WTC11 (cell line): ENCODE data around the gene CSF1R. TPM values are rescaled to one million over a fixed set of nuclear protein-coding genes. Genes with fewer than 3 reads are reported as not detected.

Experiments used
- ATAC-seq: fragments of 200-7000 bp; cut with Tn5 transposase; 2 replicates; pipeline ENCODE4 v1.10.0; 2021; ENCODE audit warnings: mild to moderate bottlenecking, moderate library complexity
- CTCF ChIA-PET: fragments of 300-600 bp; sonication (Branson Sonifier 250); formaldehyde crosslinking; loops from one replicate; lab custom pipeline; 2021; ENCODE audit warnings: antibody characterized with exemption; lab: Charles Lee
- POLR2A ChIA-PET: fragments of 350-600 bp; sonication (Branson Sonifier 250); formaldehyde crosslinking; loops from one replicate; lab custom pipeline; 2021; ENCODE audit warnings: antibody characterized with exemption; lab: Charles Lee
- DNase-seq: peaks from one replicate; pipeline ENCODE4 v3.0.0; 2021; ENCODE audit warnings: low spot score
- H3K27ac Mint-ChIP-seq: 2 replicates; pipeline ENCODE4 v1.8.0; 2021; ENCODE audit warnings: mixed read lengths
- H3K27me3 Mint-ChIP-seq: 2 replicates; pipeline ENCODE4 v1.8.0; 2021; ENCODE audit warnings: low read depth, mild to moderate bottlenecking, moderate library complexity, mixed read lengths
- H3K36me3 Mint-ChIP-seq: 2 replicates; pipeline ENCODE4 v1.8.0; 2021; ENCODE audit warnings: mixed read lengths
- H3K4me1 Mint-ChIP-seq: 2 replicates; pipeline ENCODE4 v1.8.0; 2022; ENCODE audit warnings: mixed read lengths
- H3K4me3 Mint-ChIP-seq: 2 replicates; pipeline ENCODE4 v1.8.0; 2021; ENCODE audit warnings: mild to moderate bottlenecking, moderate library complexity, mixed read lengths
- H3K9me3 Mint-ChIP-seq: 2 replicates; pipeline ENCODE4 v1.8.0; 2021; ENCODE audit warnings: mixed read lengths
- CBFB ChIP-seq: sonication (generic); formaldehyde crosslinking; IDR thresholded peaks from 2 replicates; pipeline ENCODE4 v1.8.1; 2022; ENCODE audit warnings: mild to moderate bottlenecking, low read depth, missing genetic modification reagents
- E2F1 ChIP-seq: sonication (generic); formaldehyde crosslinking; IDR thresholded peaks from 2 replicates; pipeline ENCODE4 v1.8.0; 2022; ENCODE audit warnings: mild to moderate bottlenecking, missing genetic modification reagents
- E2F4 ChIP-seq: sonication (generic); formaldehyde crosslinking; IDR thresholded peaks from 2 replicates; pipeline ENCODE4 v1.8.1; 2022; ENCODE audit warnings: low read depth, mild to moderate bottlenecking, moderate library complexity, missing genetic modification reagents, borderline replicate concordance
- E2F5 ChIP-seq: sonication (generic); formaldehyde crosslinking; IDR thresholded peaks from 2 replicates; pipeline ENCODE4 v1.8.1; 2022; ENCODE audit warnings: mild to moderate bottlenecking, moderate library complexity, missing genetic modification reagents
- ESRRA ChIP-seq: sonication (generic); formaldehyde crosslinking; IDR thresholded peaks from 2 replicates; pipeline ENCODE4 v1.8.1; 2022; ENCODE audit warnings: mild to moderate bottlenecking, missing genetic modification reagents, borderline replicate concordance
- ETV6 ChIP-seq: sonication (generic); formaldehyde crosslinking; IDR thresholded peaks from 2 replicates; pipeline ENCODE4 v1.8.1; 2022; ENCODE audit warnings: mild to moderate bottlenecking, missing genetic modification reagents
- JUN ChIP-seq: sonication (generic); formaldehyde crosslinking; IDR thresholded peaks from 2 replicates; pipeline ENCODE4 v1.8.0; 2023; ENCODE audit warnings: mild to moderate bottlenecking, missing genetic modification reagents
- NFYB ChIP-seq: sonication (generic); formaldehyde crosslinking; conservative IDR thresholded peaks from 2 replicates; pipeline ENCODE4 v1.8.0; 2022; ENCODE audit warnings: low read depth, missing genetic modification reagents
- NR1H2 ChIP-seq: sonication (generic); formaldehyde crosslinking; IDR thresholded peaks from 2 replicates; pipeline ENCODE4 v1.9.0; 2021; ENCODE audit warnings: mild to moderate bottlenecking, moderate library complexity, missing genetic modification reagents
- NR2C2 ChIP-seq: sonication (generic); formaldehyde crosslinking; IDR thresholded peaks from 2 replicates; pipeline ENCODE4 v1.8.0; 2022; ENCODE audit warnings: mild to moderate bottlenecking, missing genetic modification reagents
- OVOL2 ChIP-seq: fragments of 250-450 bp; sonication (Bioruptor Pico); IDR thresholded peaks from 2 replicates; pipeline ENCODE4 v1.9.0; 2021; ENCODE audit warnings: mild to moderate bottlenecking, borderline replicate concordance
- PREB ChIP-seq: sonication (generic); formaldehyde crosslinking; IDR thresholded peaks from 2 replicates; pipeline ENCODE4 v1.8.1; 2022; ENCODE audit warnings: mild to moderate bottlenecking, missing genetic modification reagents, moderate library complexity, borderline replicate concordance
- STAT6 ChIP-seq: sonication (generic); formaldehyde crosslinking; conservative IDR thresholded peaks from 2 replicates; pipeline ENCODE4 v1.8.1; 2023; ENCODE audit warnings: mild to moderate bottlenecking, low read depth, missing genetic modification reagents, moderate library complexity
- TEAD1 ChIP-seq: sonication (generic); formaldehyde crosslinking; IDR thresholded peaks from 2 replicates; pipeline ENCODE4 v1.8.0; 2022; ENCODE audit warnings: mild to moderate bottlenecking, missing genetic modification reagents
- USF2 ChIP-seq: sonication (generic); formaldehyde crosslinking; IDR thresholded peaks from 2 replicates; pipeline ENCODE4 v1.8.1; 2023; ENCODE audit warnings: mild to moderate bottlenecking, missing genetic modification reagents, moderate library complexity
- ZMAT4 ChIP-seq: fragments of 250-450 bp; sonication (Bioruptor Pico); IDR thresholded peaks from 2 replicates; pipeline ENCODE4 v1.9.0; 2021; ENCODE audit warnings: mild to moderate bottlenecking
- ZNF138 ChIP-seq: sonication (generic); formaldehyde crosslinking; conservative IDR thresholded peaks from 2 replicates; pipeline ENCODE4 v1.8.1; 2022; ENCODE audit warnings: mild to moderate bottlenecking, moderate library complexity, missing genetic modification reagents
- ZNF396 ChIP-seq: fragments of 250-450 bp; sonication (Bioruptor Pico); IDR thresholded peaks from 2 replicates; pipeline ENCODE4 v1.8.0; 2021; ENCODE audit warnings: mild to moderate bottlenecking, moderate library complexity, borderline replicate concordance
- ZNF423 ChIP-seq: fragments of 250-450 bp; sonication (Bioruptor Pico); IDR thresholded peaks from 2 replicates; pipeline ENCODE4 v2.1.2; 2022; ENCODE audit warnings: mild to moderate bottlenecking, moderate library complexity
- ZNF671 ChIP-seq: fragments of 250-450 bp; sonication (Bioruptor Pico); IDR thresholded peaks from 2 replicates; pipeline ENCODE4 v1.8.0; 2021; ENCODE audit warnings: mild to moderate bottlenecking
- total RNA-seq: library from RNA; stranded (reverse); gene quantifications from 3 replicates; pipeline ENCODE4 v1.2.3, GENCODE V29; 2021
- TF ChIP-seq, protein P1 (sequence below): sonication (generic); formaldehyde crosslinking; IDR thresholded peaks from 2 replicates; pipeline ENCODE4 v1.8.1; 2022; ENCODE audit warnings: low read depth, missing genetic modification reagents, borderline replicate concordance
- TF ChIP-seq, protein P2 (sequence below): sonication (generic); formaldehyde crosslinking; IDR thresholded peaks from 2 replicates; pipeline ENCODE4 v1.8.0; 2023; ENCODE audit warnings: missing genetic modification reagents, mild to moderate bottlenecking, borderline replicate concordance

Gene CSF1R
- total RNA-seq, 1 experiment from 2014 or later: 0.20 TPM

GRCh38 chr5:150042459-150042858 lies 43.9 kb downstream of the CSF1R start (continued):
- TF ChIP-seq ZMAT4 (CRISPR knock-in tag) (no peak), E2F1 (CRISPR knock-in tag) (no peak), STAT6 (no peak), OVOL2 (CRISPR knock-in tag) (no peak), CBFB (CRISPR knock-in tag) (no peak), NR2C2 (CRISPR knock-in tag) (no peak), ETV6 (CRISPR knock-in tag) (no peak), E2F4 (CRISPR knock-in tag) (no peak)
- TF ChIP-seq, protein P1, sequence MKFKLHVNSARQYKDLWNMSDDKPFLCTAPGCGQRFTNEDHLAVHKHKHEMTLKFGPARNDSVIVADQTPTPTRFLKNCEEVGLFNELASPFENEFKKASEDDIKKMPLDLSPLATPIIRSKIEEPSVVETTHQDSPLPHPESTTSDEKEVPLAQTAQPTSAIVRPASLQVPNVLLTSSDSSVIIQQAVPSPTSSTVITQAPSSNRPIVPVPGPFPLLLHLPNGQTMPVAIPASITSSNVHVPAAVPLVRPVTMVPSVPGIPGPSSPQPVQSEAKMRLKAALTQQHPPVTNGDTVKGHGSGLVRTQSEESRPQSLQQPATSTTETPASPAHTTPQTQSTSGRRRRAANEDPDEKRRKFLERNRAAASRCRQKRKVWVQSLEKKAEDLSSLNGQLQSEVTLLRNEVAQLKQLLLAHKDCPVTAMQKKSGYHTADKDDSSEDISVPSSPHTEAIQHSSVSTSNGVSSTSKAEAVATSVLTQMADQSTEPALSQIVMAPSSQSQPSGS: no peak

DNA sequence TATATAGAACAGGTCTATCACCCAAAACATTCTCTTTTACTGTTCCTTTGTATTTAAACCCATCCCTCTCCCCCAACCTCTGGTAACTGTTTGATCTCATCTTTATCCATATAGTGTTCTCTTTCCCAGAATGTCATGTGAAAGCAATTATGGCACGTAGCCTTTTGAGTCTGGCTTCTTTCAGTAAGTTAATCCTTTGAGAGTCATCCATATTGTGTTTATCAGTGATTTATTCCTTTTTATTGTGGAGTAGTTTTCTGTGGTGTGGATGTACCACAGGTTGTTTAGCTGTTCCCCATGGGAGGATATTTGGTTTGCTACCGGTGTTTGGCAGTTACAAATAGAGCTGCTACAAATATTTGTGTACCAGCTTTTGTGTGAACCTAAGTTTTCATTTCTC lies 47.8 kb downstream of the CSF1R start:
- no peaks in the 10 kb centered on the region for H3K9me3 Mint-ChIP-seq
- ChIA-PET POLR2A (no interaction called here), CTCF (no interaction called here)
- no peaks in the 10 kb centered on the region for H3K27me3 Mint-ChIP-seq
- H3K27ac Mint-ChIP-seq: no peak overlapping the region
- DNase-seq: no peak
- H3K4me3 Mint-ChIP-seq: no peak overlapping the region
- no peaks in the 10 kb centered on the region for H3K4me1 Mint-ChIP-seq
- H3K36me3 Mint-ChIP-seq: peaks cover 72% of the 10 kb centered on the region
- no peak for ATAC-seq
- no peak for TF ChIP-seq PREB (CRISPR knock-in tag)
- no peak for TF ChIP-seq TEAD1 (CRISPR knock-in tag)
- TF ChIP-seq NR1H2 (CRISPR knock-in tag): no peak
- TF ChIP-seq ZNF671 (CRISPR knock-in tag): no peak
- TF ChIP-seq ESRRA: no peak
- TF ChIP-seq ZNF396: no peak
- no peak for TF ChIP-seq NFYB (CRISPR knock-in tag)
- TF ChIP-seq, protein P2, sequence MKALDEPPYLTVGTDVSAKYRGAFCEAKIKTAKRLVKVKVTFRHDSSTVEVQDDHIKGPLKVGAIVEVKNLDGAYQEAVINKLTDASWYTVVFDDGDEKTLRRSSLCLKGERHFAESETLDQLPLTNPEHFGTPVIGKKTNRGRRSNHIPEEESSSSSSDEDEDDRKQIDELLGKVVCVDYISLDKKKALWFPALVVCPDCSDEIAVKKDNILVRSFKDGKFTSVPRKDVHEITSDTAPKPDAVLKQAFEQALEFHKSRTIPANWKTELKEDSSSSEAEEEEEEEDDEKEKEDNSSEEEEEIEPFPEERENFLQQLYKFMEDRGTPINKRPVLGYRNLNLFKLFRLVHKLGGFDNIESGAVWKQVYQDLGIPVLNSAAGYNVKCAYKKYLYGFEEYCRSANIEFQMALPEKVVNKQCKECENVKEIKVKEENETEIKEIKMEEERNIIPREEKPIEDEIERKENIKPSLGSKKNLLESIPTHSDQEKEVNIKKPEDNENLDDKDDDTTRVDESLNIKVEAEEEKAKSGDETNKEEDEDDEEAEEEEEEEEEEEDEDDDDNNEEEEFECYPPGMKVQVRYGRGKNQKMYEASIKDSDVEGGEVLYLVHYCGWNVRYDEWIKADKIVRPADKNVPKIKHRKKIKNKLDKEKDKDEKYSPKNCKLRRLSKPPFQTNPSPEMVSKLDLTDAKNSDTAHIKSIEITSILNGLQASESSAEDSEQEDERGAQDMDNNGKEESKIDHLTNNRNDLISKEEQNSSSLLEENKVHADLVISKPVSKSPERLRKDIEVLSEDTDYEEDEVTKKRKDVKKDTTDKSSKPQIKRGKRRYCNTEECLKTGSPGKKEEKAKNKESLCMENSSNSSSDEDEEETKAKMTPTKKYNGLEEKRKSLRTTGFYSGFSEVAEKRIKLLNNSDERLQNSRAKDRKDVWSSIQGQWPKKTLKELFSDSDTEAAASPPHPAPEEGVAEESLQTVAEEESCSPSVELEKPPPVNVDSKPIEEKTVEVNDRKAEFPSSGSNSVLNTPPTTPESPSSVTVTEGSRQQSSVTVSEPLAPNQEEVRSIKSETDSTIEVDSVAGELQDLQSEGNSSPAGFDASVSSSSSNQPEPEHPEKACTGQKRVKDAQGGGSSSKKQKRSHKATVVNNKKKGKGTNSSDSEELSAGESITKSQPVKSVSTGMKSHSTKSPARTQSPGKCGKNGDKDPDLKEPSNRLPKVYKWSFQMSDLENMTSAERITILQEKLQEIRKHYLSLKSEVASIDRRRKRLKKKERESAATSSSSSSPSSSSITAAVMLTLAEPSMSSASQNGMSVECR: no peak
- no peak for TF ChIP-seq JUN (CRISPR knock-in tag)
- no peak for TF ChIP-seq ZNF138 (CRISPR knock-in tag)
- TF ChIP-seq USF2: no peak
- no peak for TF ChIP-seq ZNF423 (CRISPR knock-in tag)
- no peak for TF ChIP-seq E2F5 (CRISPR knock-in tag)
